ENCODE measurements around the gene ANKRD53. TPM values are rescaled to one million over a fixed set of nuclear protein-coding genes. Genes with fewer than 3 reads are reported as not detected.

ANKRD53 gene
- polyA plus RNA-seq, 2 of the 4 experiments (the other 2 are of a cell fraction) = not detected

- TF ChIP-seq HOXA7 (CRISPR knock-in tag; IDR thresholded peaks at IDR 0.05) (no peak), KDM5A (IDR thresholded peaks at IDR 0.05) (no peak)
- TF ChIP-seq, protein P1, sequence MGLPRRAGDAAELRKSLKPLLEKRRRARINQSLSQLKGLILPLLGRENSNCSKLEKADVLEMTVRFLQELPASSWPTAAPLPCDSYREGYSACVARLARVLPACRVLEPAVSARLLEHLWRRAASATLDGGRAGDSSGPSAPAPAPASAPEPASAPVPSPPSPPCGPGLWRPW (IDR thresholded peaks at IDR 0.05) = no peak
Measured at GRCh38 chr2:70939001-70939838, 39.2 kb upstream of the ANKRD53 start (continued).

- Histone ChIP-seq H3K27ac (no peak overlapping the region), H3K4me1 (no peaks in the 10 kb centered on the region), H3K4me3 (no peak overlapping the region), H3K4me2 (no peak overlapping the region), H3K9me3 (no peaks in the 10 kb centered on the region)
- TF ChIP-seq ZFP36 (IDR thresholded peaks at IDR 0.05; ENCODE audit: borderline replicate concordance, partially characterized antibody) = no peak
- no peak for TF ChIP-seq CBX8 (IDR thresholded peaks at IDR 0.05)
- TF ChIP-seq SREBF2 (IDR thresholded peaks at IDR 0.05) = no peak
- no peak for TF ChIP-seq MYC (IDR thresholded peaks at IDR 0.05; ENCODE audit: borderline replicate concordance, low read length)
- TF ChIP-seq CHD4 (IDR thresholded peaks at IDR 0.05; ENCODE audit: borderline replicate concordance) = no peak
- TF ChIP-seq, protein P2, sequence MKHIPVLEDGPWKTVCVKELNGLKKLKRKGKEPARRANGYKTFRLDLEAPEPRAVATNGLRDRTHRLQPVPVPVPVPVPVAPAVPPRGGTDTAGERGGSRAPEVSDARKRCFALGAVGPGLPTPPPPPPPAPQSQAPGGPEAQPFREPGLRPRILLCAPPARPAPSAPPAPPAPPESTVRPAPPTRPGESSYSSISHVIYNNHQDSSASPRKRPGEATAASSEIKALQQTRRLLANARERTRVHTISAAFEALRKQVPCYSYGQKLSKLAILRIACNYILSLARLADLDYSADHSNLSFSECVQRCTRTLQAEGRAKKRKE (CRISPR knock-in tag; IDR thresholded peaks at IDR 0.05; ENCODE audit: low read depth) = no peak
- no peak for TF ChIP-seq CEBPB (IDR thresholded peaks at IDR 0.05)
- no peak for FAIRE-seq
- no peak for ATAC-seq
- DNase-seq (ENCODE audit: low read depth in 1 of 2, low spot score in 1 of 2) = no peak
- CTCF ChIA-PET = interaction anchor here (1.4 to 31.9 kb wide), 6 partner anchors 0 to 78 kb away, joined by 4 to 512 read pairs (median 252); partner anchors contain the start of gene ATP6V1B1
- POLR2A ChIA-PET = no interaction called here
- 87% methylated on average over 10 of the region's 10 CpGs for WGBS (ENCODE audit: missing lambda C conversion rate)
Measured at GRCh38 chr2:70939839-70940580, 38.4 kb upstream of the ANKRD53 start.

GRCh38 chr2:70941186-70941585, 37.2 kb upstream of the ANKRD53 start:
- Histone ChIP-seq H3K4me3 (no peak overlapping the region), H3K4me2 (no peak overlapping the region), H3K4me1 (peaks cover 5% of the 10 kb centered on the region; the same call in 1 of the 3 replicates), H3K9me3 (no peaks in the 10 kb centered on the region), H3K27ac (no peak overlapping the region)
- FAIRE-seq (no peak), DNase-seq (ENCODE audit: low read depth in 1 of 2, low spot score in 1 of 2) (no peak), ATAC-seq (no peak)
- POLR2A ChIA-PET = no interaction called here
- no peak for TF ChIP-seq GATA3 (IDR thresholded peaks at IDR 0.05; ENCODE audit: borderline replicate concordance)
- no peak for TF ChIP-seq REST (IDR thresholded peaks at IDR 0.05)
- TF ChIP-seq ZC3H11A (IDR thresholded peaks at IDR 0.05) = no peak
- 59% methylated on average over 6 of the region's 6 CpGs for WGBS (ENCODE audit: missing lambda C conversion rate)
- CTCF ChIA-PET = interaction anchor here (0.7 to 18.9 kb wide), 10 partner anchors 11 to 249 kb away, joined by 3 to 512 read pairs (median 6); partner anchors contain the start of gene ATP6V1B1

- no peak for TF ChIP-seq RARB (CRISPR knock-in tag; IDR thresholded peaks at IDR 0.05)
- TF ChIP-seq TFCP2L1 (CRISPR knock-in tag; IDR thresholded peaks at IDR 0.05) = no peak
- no peak for TF ChIP-seq JUNB (IDR thresholded peaks at IDR 0.05)
- TF ChIP-seq ZSCAN20 (CRISPR knock-in tag; IDR thresholded peaks at IDR 0.05) = no peak
- no peak for TF ChIP-seq MAFK (IDR thresholded peaks at IDR 0.05; ENCODE audit: partially characterized antibody)
- no peak for TF ChIP-seq E2F6 (IDR thresholded peaks at IDR 0.05; ENCODE audit: borderline replicate concordance, low read depth)
- no peak for TF ChIP-seq MAZ (IDR thresholded peaks at IDR 0.05; ENCODE audit: borderline replicate concordance, low read depth, low read length)
- no peak for TF ChIP-seq BCL3 (IDR thresholded peaks at IDR 0.05)
- TF ChIP-seq RFX5 (IDR thresholded peaks at IDR 0.05) = no peak
- no peak overlapping the region for H3K4me2 ChIP-seq
- ChIA-PET CTCF (interaction anchor here (0.8 to 18.9 kb wide), 8 partner anchors 10 to 152 kb away, joined by 3 to 512 read pairs (median 10); partner anchors contain the start of gene ATP6V1B1), POLR2A (no interaction called here)
- no peaks in the 10 kb centered on the region for H3K9me3 ChIP-seq
- no peak overlapping the region for H3K27ac ChIP-seq
- 58% methylated on average over 5 of the region's 5 CpGs for WGBS (ENCODE audit: missing lambda C conversion rate)
- FAIRE-seq (no peak), DNase-seq (ENCODE audit: low read depth in 1 of 2, low spot score in 1 of 2) (no peak), ATAC-seq (no peak)
- peaks cover 5% of the 10 kb centered on the region; the same call in 1 of the 3 replicates for H3K4me1 ChIP-seq
- H3K4me3 ChIP-seq = no peak overlapping the region
Measured at GRCh38 chr2:70941701-70942100, 36.7 kb upstream of the ANKRD53 start.
